ENCODE measurements around the gene VPS13D. TPM values are rescaled to one million over a fixed set of nuclear protein-coding genes. Genes with fewer than 3 reads are reported as not detected.

VPS13D gene
- total and polyA plus RNA-seq, 2 experiments from 2014 or later, result 10.7 to 34.9 TPM

DNA sequence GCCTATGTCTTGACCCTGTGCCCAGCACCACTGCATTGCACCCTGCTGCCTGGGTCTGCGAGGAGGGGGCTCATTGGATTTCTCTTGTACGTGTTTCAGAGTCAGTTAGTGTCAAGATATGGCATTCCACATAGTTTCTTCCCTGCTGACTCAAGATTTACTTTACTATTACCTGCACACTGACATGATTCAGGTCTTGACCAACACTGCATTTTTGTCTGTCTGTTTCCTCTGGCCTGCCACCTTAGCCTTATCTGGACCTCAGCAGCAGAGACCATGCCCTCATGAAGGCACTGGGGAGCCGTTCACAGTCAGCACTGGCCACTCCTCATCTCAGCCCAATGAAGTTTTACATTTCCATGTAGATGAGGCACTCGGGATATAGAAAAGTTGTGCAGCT lies 232.8 kb downstream of the VPS13D start:
- no peaks in the 10 kb centered on the region for H3K4me1 ChIP-seq (ENCODE audit: insufficient read depth)
- ATAC-seq (no peak), DNase-seq (ENCODE audit: low spot score) (no peak)
- Mint-ChIP-seq H3K9me3 (no peaks in the 10 kb centered on the region), H3K27ac (no peak overlapping the region), H3K36me3 (ENCODE audit: low read depth) (peaks cover 3% of the 10 kb centered on the region; the same call in 1 of the 3 replicates), H3K4me3 (no peak overlapping the region), H3K27me3 (ENCODE audit: insufficient read depth, low read depth, poor library complexity) (no peaks in the 10 kb centered on the region), H3K4me1 (peaks cover 9% of the 10 kb centered on the region)
- H3K27me3 ChIP-seq (ENCODE audit: insufficient read depth), result no peaks in the 10 kb centered on the region
- TF ChIP-seq, protein P1, sequence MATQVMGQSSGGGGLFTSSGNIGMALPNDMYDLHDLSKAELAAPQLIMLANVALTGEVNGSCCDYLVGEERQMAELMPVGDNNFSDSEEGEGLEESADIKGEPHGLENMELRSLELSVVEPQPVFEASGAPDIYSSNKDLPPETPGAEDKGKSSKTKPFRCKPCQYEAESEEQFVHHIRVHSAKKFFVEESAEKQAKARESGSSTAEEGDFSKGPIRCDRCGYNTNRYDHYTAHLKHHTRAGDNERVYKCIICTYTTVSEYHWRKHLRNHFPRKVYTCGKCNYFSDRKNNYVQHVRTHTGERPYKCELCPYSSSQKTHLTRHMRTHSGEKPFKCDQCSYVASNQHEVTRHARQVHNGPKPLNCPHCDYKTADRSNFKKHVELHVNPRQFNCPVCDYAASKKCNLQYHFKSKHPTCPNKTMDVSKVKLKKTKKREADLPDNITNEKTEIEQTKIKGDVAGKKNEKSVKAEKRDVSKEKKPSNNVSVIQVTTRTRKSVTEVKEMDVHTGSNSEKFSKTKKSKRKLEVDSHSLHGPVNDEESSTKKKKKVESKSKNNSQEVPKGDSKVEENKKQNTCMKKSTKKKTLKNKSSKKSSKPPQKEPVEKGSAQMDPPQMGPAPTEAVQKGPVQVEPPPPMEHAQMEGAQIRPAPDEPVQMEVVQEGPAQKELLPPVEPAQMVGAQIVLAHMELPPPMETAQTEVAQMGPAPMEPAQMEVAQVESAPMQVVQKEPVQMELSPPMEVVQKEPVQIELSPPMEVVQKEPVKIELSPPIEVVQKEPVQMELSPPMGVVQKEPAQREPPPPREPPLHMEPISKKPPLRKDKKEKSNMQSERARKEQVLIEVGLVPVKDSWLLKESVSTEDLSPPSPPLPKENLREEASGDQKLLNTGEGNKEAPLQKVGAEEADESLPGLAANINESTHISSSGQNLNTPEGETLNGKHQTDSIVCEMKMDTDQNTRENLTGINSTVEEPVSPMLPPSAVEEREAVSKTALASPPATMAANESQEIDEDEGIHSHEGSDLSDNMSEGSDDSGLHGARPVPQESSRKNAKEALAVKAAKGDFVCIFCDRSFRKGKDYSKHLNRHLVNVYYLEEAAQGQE (IDR thresholded peaks at IDR 0.05; ENCODE audit: unreplicated experiment), result no peak
- TF ChIP-seq CREB1 (CRISPR knock-in tag; IDR thresholded peaks at IDR 0.05; ENCODE audit: low read depth) (no peak), STAT1 (IDR thresholded peaks at IDR 0.05; ENCODE audit: unreplicated experiment) (no peak), ZNF114 (CRISPR knock-in tag; IDR thresholded peaks at IDR 0.05) (no peak), JUNB (IDR thresholded peaks at IDR 0.05; ENCODE audit: unreplicated experiment) (no peak), EZH2 (IDR thresholded peaks at IDR 0.05; ENCODE audit: low read depth, unreplicated experiment) (no peak), ZNF331 (CRISPR knock-in tag; IDR thresholded peaks at IDR 0.05; ENCODE audit: low read depth) (no peak), EZH2phosphoT487 (IDR thresholded peaks at IDR 0.05; ENCODE audit: unreplicated experiment) (no peak), POLR2AphosphoS5 (IDR thresholded peaks at IDR 0.05; ENCODE audit: low read depth) (no peak), NANOG (IDR thresholded peaks at IDR 0.05; ENCODE audit: borderline replicate concordance) (no peak)
- TF ChIP-seq, protein P2, sequence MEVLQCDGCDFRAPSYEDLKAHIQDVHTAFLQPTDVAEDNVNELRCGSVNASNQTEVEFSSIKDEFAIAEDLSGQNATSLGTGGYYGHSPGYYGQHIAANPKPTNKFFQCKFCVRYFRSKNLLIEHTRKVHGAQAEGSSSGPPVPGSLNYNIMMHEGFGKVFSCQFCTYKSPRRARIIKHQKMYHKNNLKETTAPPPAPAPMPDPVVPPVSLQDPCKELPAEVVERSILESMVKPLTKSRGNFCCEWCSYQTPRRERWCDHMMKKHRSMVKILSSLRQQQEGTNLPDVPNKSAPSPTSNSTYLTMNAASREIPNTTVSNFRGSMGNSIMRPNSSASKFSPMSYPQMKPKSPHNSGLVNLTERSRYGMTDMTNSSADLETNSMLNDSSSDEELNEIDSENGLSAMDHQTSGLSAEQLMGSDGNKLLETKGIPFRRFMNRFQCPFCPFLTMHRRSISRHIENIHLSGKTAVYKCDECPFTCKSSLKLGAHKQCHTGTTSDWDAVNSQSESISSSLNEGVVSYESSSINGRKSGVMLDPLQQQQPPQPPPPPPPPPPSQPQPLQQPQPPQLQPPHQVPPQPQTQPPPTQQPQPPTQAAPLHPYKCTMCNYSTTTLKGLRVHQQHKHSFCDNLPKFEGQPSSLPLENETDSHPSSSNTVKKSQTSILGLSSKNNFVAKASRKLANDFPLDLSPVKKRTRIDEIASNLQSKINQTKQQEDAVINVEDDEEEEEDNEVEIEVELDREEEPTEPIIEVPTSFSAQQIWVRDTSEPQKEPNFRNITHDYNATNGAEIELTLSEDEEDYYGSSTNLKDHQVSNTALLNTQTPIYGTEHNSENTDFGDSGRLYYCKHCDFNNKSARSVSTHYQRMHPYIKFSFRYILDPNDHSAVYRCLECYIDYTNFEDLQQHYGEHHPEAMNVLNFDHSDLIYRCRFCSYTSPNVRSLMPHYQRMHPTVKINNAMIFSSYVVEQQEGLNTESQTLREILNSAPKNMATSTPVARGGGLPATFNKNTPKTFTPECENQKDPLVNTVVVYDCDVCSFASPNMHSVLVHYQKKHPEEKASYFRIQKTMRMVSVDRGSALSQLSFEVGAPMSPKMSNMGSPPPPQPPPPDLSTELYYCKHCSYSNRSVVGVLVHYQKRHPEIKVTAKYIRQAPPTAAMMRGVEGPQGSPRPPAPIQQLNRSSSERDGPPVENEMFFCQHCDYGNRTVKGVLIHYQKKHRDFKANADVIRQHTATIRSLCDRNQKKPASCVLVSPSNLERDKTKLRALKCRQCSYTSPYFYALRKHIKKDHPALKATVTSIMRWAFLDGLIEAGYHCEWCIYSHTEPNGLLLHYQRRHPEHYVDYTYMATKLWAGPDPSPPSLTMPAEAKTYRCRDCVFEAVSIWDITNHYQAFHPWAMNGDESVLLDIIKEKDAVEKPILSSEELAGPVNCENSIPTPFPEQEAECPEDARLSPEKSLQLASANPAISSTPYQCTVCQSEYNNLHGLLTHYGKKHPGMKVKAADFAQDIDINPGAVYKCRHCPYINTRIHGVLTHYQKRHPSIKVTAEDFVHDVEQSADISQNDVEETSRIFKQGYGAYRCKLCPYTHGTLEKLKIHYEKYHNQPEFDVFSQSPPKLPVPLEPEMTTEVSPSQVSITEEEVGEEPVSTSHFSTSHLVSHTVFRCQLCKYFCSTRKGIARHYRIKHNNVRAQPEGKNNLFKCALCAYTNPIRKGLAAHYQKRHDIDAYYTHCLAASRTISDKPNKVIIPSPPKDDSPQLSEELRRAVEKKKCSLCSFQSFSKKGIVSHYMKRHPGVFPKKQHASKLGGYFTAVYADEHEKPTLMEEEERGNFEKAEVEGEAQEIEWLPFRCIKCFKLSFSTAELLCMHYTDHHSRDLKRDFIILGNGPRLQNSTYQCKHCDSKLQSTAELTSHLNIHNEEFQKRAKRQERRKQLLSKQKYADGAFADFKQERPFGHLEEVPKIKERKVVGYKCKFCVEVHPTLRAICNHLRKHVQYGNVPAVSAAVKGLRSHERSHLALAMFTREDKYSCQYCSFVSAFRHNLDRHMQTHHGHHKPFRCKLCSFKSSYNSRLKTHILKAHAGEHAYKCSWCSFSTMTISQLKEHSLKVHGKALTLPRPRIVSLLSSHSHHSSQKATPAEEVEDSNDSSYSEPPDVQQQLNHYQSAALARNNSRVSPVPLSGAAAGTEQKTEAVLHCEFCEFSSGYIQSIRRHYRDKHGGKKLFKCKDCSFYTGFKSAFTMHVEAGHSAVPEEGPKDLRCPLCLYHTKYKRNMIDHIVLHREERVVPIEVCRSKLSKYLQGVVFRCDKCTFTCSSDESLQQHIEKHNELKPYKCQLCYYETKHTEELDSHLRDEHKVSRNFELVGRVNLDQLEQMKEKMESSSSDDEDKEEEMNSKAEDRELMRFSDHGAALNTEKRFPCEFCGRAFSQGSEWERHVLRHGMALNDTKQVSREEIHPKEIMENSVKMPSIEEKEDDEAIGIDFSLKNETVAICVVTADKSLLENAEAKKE (CRISPR knock-in tag; IDR thresholded peaks at IDR 0.05), result no peak
- TF ChIP-seq, protein P3, sequence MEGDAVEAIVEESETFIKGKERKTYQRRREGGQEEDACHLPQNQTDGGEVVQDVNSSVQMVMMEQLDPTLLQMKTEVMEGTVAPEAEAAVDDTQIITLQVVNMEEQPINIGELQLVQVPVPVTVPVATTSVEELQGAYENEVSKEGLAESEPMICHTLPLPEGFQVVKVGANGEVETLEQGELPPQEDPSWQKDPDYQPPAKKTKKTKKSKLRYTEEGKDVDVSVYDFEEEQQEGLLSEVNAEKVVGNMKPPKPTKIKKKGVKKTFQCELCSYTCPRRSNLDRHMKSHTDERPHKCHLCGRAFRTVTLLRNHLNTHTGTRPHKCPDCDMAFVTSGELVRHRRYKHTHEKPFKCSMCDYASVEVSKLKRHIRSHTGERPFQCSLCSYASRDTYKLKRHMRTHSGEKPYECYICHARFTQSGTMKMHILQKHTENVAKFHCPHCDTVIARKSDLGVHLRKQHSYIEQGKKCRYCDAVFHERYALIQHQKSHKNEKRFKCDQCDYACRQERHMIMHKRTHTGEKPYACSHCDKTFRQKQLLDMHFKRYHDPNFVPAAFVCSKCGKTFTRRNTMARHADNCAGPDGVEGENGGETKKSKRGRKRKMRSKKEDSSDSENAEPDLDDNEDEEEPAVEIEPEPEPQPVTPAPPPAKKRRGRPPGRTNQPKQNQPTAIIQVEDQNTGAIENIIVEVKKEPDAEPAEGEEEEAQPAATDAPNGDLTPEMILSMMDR (conservative IDR thresholded peaks at IDR 0.05; ENCODE audit: low read depth in 2 of 2), result no peak
- TF ChIP-seq, protein P4, sequence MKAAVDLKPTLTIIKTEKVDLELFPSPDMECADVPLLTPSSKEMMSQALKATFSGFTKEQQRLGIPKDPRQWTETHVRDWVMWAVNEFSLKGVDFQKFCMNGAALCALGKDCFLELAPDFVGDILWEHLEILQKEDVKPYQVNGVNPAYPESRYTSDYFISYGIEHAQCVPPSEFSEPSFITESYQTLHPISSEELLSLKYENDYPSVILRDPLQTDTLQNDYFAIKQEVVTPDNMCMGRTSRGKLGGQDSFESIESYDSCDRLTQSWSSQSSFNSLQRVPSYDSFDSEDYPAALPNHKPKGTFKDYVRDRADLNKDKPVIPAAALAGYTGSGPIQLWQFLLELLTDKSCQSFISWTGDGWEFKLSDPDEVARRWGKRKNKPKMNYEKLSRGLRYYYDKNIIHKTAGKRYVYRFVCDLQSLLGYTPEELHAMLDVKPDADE (IDR thresholded peaks at IDR 0.05), result no peak
- no peaks in the 10 kb centered on the region for H3K9me2 ChIP-seq (ENCODE audit: insufficient read depth)
- 0 out of 2 replicates have a peak, but pooled peaks cover under 1% of the 10 kb centered on the region for H3K36me3 ChIP-seq (ENCODE audit: insufficient read depth)
- no peak overlapping the region for H2AFZ ChIP-seq
- H3K4me2 ChIP-seq, result no peak overlapping the region
- H3K4me3 ChIP-seq, result no peak overlapping the region
- H3K27ac ChIP-seq (ENCODE audit: low read depth), result no peak overlapping the region
- H4K20me1 ChIP-seq (replicated peaks; ENCODE audit: insufficient read depth), result no peaks in the 10 kb centered on the region; the same call in 1 of the 2 replicates
- H3F3A ChIP-seq (replicated peaks; ENCODE audit: low read depth), result no peaks in the 10 kb centered on the region
- no peaks in the 10 kb centered on the region for H3K79me2 ChIP-seq (replicated peaks; ENCODE audit: insufficient read depth)

All from GM23338 (cell line).